HepG2 (cell line): ENCODE data around the gene RPS19. TPM values are rescaled to one million over a fixed set of nuclear protein-coding genes. Genes with fewer than 3 reads are reported as not detected.

Source experiments
- CSRNP1 ChIP-seq: sonication (generic); formaldehyde crosslinking; IDR thresholded peaks from 2 replicates; pipeline ENCODE4 v1.8.1; 2023; ENCODE audit warnings: mild to moderate bottlenecking, missing genetic modification reagents
- DDIT3 ChIP-seq: sonication (generic); formaldehyde crosslinking; IDR thresholded peaks from 2 replicates; pipeline ENCODE4 v1.4.0; 2020; ENCODE audit warnings: mild to moderate bottlenecking, missing genetic modification reagents
- FOXP1 ChIP-seq, 2 experiments: fragments of 450-650 bp in 1 of 2; IDR thresholded peaks; 2 replicates each; pipeline ENCODE4 v1.6.1; 2017 to 2018; ENCODE audit warnings: antibody characterized with exemption in 1 of 2
- KAT8 ChIP-seq: IDR thresholded peaks from 2 replicates; pipeline ENCODE4 v1.6.1; 2016; ENCODE audit warnings: missing genetic modification reagents, missing compliant biosample characterization
- SKI ChIP-seq: fragments of 450-650 bp; IDR thresholded peaks from one replicate; pipeline ENCODE4 v1.6.1; 2018; ENCODE audit warnings: mild to moderate bottlenecking; ENCODE audit not compliant: partially characterized antibody
- STAG1 ChIP-seq: sonication (generic); formaldehyde crosslinking; IDR thresholded peaks from 2 replicates; pipeline ENCODE4 v1.4.0; 2020; ENCODE audit warnings: missing genetic modification reagents
- ZBTB46 ChIP-seq: sonication (generic); formaldehyde crosslinking; IDR thresholded peaks from 2 replicates; pipeline ENCODE4 v1.4.0; 2020; ENCODE audit warnings: mild to moderate bottlenecking, missing genetic modification reagents, borderline replicate concordance
- ZNF18 ChIP-seq: sonication (generic); formaldehyde crosslinking; IDR thresholded peaks from 2 replicates; pipeline ENCODE4 v1.8.0; 2022; ENCODE audit warnings: mild to moderate bottlenecking, missing genetic modification reagents; ENCODE audit not compliant: insufficient replicate concordance
- ZNF276 ChIP-seq: sonication (generic); formaldehyde crosslinking; IDR thresholded peaks from 2 replicates; pipeline ENCODE4 v1.4.0; 2020; ENCODE audit warnings: mild to moderate bottlenecking, low read depth, missing genetic modification reagents
- ZNF281 ChIP-seq: sonication (generic); formaldehyde crosslinking; IDR thresholded peaks from 2 replicates; pipeline ENCODE4 v1.4.0; 2020; ENCODE audit warnings: missing genetic modification reagents, borderline replicate concordance
- ZNF777 ChIP-seq: sonication (generic); formaldehyde crosslinking; IDR thresholded peaks from 2 replicates; pipeline ENCODE4 v1.4.0; 2020; ENCODE audit warnings: missing genetic modification reagents
- ZXDC ChIP-seq: sonication (generic); formaldehyde crosslinking; IDR thresholded peaks from 2 replicates; pipeline ENCODE4 v1.5.0; 2020; ENCODE audit warnings: mild to moderate bottlenecking, missing genetic modification reagents
- polyA plus RNA-seq, 8 experiments: library from polyadenylated mRNA; depleted of rRNA in 3 of 8; stranded (reverse) in 7 of 8; unstranded in 1 of 8; fragments of >200 nt; fragmentation: Illumina TruSeq in 4 of 8; extraction: Trizol in 4 of 8; gene quantifications; 2 replicates each; pipeline versions ENCODE4 v1.2.1 to v1.2.3, GENCODE V29; 2011 to 2016; ENCODE audit warnings: low read depth in 4 of 8, missing spikeins in 1 of 8, mixed read lengths in 1 of 8; ENCODE audit not compliant: insufficient read depth in 1 of 8
- total RNA-seq, 5 experiments: library from RNA; depleted of rRNA; stranded (reverse); fragments of >200 nt; fragmentation: Illumina TruSeq; extraction: Trizol; gene quantifications; 2 replicates each; pipeline ENCODE4 v1.2.3, GENCODE V29; 2016; ENCODE audit warnings: low read depth in 1 of 5

RPS19 gene
- total and polyA plus RNA-seq, 2 of the 13 experiments (the other 11 are each of a cell fraction or from before 2014, with no cell fraction given) = 1,983 to 4,758 TPM

GRCh38 chr19:41887711-41888382 is 27.8 kb downstream of the RPS19 start (continued):
- TF ChIP-seq ZNF18 (CRISPR knock-in tag) = peak; percentile 80
- no peak for TF ChIP-seq ZNF777 (CRISPR knock-in tag)
- peak; percentile 55 for TF ChIP-seq SKI
- 0 out of 2 replicates have a peak, but pooled peaks have one; percentile 37 for TF ChIP-seq FOXP1 (IDR thresholded peaks at IDR 0.05)
- peak; percentile 89 for TF ChIP-seq FOXP1 (CRISPR knock-in tag; IDR thresholded peaks at IDR 0.05)
- peak; percentile 92 for TF ChIP-seq ZNF281 (CRISPR knock-in tag)
- TF ChIP-seq DDIT3 = no peak
- TF ChIP-seq KAT8 (CRISPR knock-in tag) = peak; percentile 76
- no peak for TF ChIP-seq ZNF276 (CRISPR knock-in tag)
- no peak for TF ChIP-seq ZXDC (CRISPR knock-in tag)
- TF ChIP-seq ZBTB46 (CRISPR knock-in tag) = peak; percentile 27; the same call in 1 of the 2 replicates
- peak; percentile 57 for TF ChIP-seq STAG1
- TF ChIP-seq CSRNP1 = peak; percentile 83; the same call in 1 of the 2 replicates
